GM19328 (cell line): ENCODE data around the gene ST3GAL4.
A peak's percentile ranks its signal among the peaks of the same experiment; 100 is the strongest.
"Not testable (repeated sequence)": the region's sequence is repeated elsewhere in the genome, so short reads cannot be mapped to it uniquely, and the experiment has no call there.

Experiments
- ATAC-seq: cut with Tn5 transposase; IDR thresholded peaks from one replicate; pipeline ENCODE4 v1.9.1; 2021; ENCODE audit warnings: mild to moderate bottlenecking, moderate library complexity; ENCODE audit not compliant: unreplicated experiment

The ST3GAL4 gene

GRCh38 chr11:126355324-126355925, at the start of gene ST3GAL4:
TSS of gene ST3GAL4 (plus strand) at chr11:126355686. CDS start at chr11:126406156, 50,470 bp downstream.
- peak; percentile 61 for ATAC-seq

GRCh38 chr11:126305699-126306098, 49.8 kb upstream of the ST3GAL4 start:
- ATAC-seq = no peak

- no peak for ATAC-seq
These were observed 47.8 kb upstream of the ST3GAL4 start for GRCh38 chr11:126307706-126308105.

- no peak for ATAC-seq
These were observed 47.2 kb upstream of the ST3GAL4 start for GRCh38 chr11:126308271-126308671.

GRCh38 chr11:126308771-126309170, 46.7 kb upstream of the ST3GAL4 start:
- not testable (repeated sequence) for ATAC-seq

- no peak for ATAC-seq
These were observed 45.1 kb upstream of the ST3GAL4 start for GRCh38 chr11:126310200-126310991.

GRCh38 chr11:126310992-126311310, 44.5 kb upstream of the ST3GAL4 start:
- no peak for ATAC-seq

- ATAC-seq = peak; percentile 54
These were observed 43.8 kb upstream of the ST3GAL4 start for GRCh38 chr11:126311401-126312291.

GRCh38 chr11:126312961-126313360, 42.5 kb upstream of the ST3GAL4 start:
- ATAC-seq = no peak

- no peak for ATAC-seq
These were observed 41.7 kb upstream of the ST3GAL4 start for GRCh38 chr11:126313826-126314225.

GRCh38 chr11:126317432-126317755, 38.1 kb upstream of the ST3GAL4 start:
- no peak for ATAC-seq

- ATAC-seq = peak; percentile 2
These were observed 37.5 kb upstream of the ST3GAL4 start for GRCh38 chr11:126317756-126318573.

- ATAC-seq = peak; percentile 73
These were observed 36.7 kb upstream of the ST3GAL4 start for GRCh38 chr11:126318574-126319373.

GRCh38 chr11:126319374-126319740, 36.1 kb upstream of the ST3GAL4 start:
- no peak for ATAC-seq

- ATAC-seq = no peak
These were observed 32.5 kb upstream of the ST3GAL4 start for GRCh38 chr11:126322996-126323395.

- ATAC-seq = no peak
These were observed 28.0 kb upstream of the ST3GAL4 start for GRCh38 chr11:126327281-126328000.

GRCh38 chr11:126328001-126328390, 27.5 kb upstream of the ST3GAL4 start:
- ATAC-seq = no peak

GRCh38 chr11:126328444-126328843, 27.0 kb upstream of the ST3GAL4 start:
- no peak for ATAC-seq

- no peak for ATAC-seq
These were observed 26.4 kb upstream of the ST3GAL4 start for GRCh38 chr11:126328938-126329643.
